ENCODE data around the gene LOXL3. TPM values are rescaled to one million over a fixed set of nuclear protein-coding genes. Genes with fewer than 3 reads are reported as not detected.

LOXL3 gene
- total RNA-seq, 1 experiment from 2014 or later = 9.9 TPM

GRCh38 chr2:74510272-74510671, 43.5 kb downstream of the LOXL3 start:
- no peak for DNase-seq (ENCODE audit: low read depth)

GRCh38 chr2:74507926-74508520, 45.7 kb downstream of the LOXL3 start:
- DNase-seq (ENCODE audit: low read depth) = no peak

- peak; percentile 95 for DNase-seq (ENCODE audit: low read depth)
These were observed 46.4 kb downstream of the LOXL3 start, which contains the start of gene PCGF1 for GRCh38 chr2:74507145-74507925. TSS of gene PCGF1 (minus strand) at chr2:74507695. CDS start at chr2:74507668, 27 bp downstream.

GRCh38 chr2:74505448-74506246, 48.1 kb downstream of the LOXL3 start:
- DNase-seq (ENCODE audit: low read depth) = no peak

GRCh38 chr2:74504591-74504990, 49.2 kb downstream of the LOXL3 start:
- DNase-seq (ENCODE audit: low read depth) = no peak

GRCh38 chr2:74503506-74504475, 50.0 kb downstream of the LOXL3 start:
- DNase-seq (ENCODE audit: low read depth) = no peak

- DNase-seq (ENCODE audit: low read depth) = peak; percentile 83
These were observed 50.8 kb downstream of the LOXL3 start for GRCh38 chr2:74502720-74503505.

GRCh38 chr2:74502147-74502719, 51.5 kb downstream of the LOXL3 start:
- DNase-seq (ENCODE audit: low read depth) = no peak

GRCh38 chr2:74501335-74502071, 52.2 kb downstream of the LOXL3 start:
- DNase-seq (ENCODE audit: low read depth) = no peak

GRCh38 chr2:74500578-74500946, 53.2 kb downstream of the LOXL3 start:
- no peak for DNase-seq (ENCODE audit: low read depth)

- no peak for DNase-seq (ENCODE audit: low read depth)
These were observed 53.7 kb downstream of the LOXL3 start for GRCh38 chr2:74499940-74500577.

- no peak for DNase-seq (ENCODE audit: low read depth)
These were observed 54.3 kb downstream of the LOXL3 start, which contains the start of gene LBX2 for GRCh38 chr2:74499267-74499939. TSS of gene LBX2 (minus strand) at chr2:74499603. CDS start at chr2:74499537, 66 bp downstream.

- DNase-seq (ENCODE audit: low read depth) = peak; percentile 49
These were observed 55.1 kb downstream of the LOXL3 start for GRCh38 chr2:74498500-74499266.

GRCh38 chr2:74497777-74498499, 55.8 kb downstream of the LOXL3 start:
- DNase-seq (ENCODE audit: low read depth) = no peak

GRCh38 chr2:74496997-74497776, 56.6 kb downstream of the LOXL3 start:
- no peak for DNase-seq (ENCODE audit: low read depth)

GRCh38 chr2:74495440-74495839, 58.3 kb downstream of the LOXL3 start:
- DNase-seq (ENCODE audit: low read depth) = no peak

All from LHCN-M2 (cell line).